HEK293 (cell line): Measurements from ENCODE around the gene ELF1.
"Not testable (repeated sequence)": the region's sequence is repeated elsewhere in the genome, so short reads cannot be mapped to it uniquely, and the experiment has no call there.

Experiments used
- SALL2 ChIP-seq: fragments of 450-650 bp; formaldehyde crosslinking; IDR thresholded peaks from 2 replicates; pipeline ENCODE4 v1.5.0; 2017; ENCODE audit warnings: missing biosample characterization, mild to moderate bottlenecking, missing genetic modification characterization, borderline replicate concordance
- SCRT1 ChIP-seq: fragments of 450-650 bp; formaldehyde crosslinking; IDR thresholded peaks from 2 replicates; pipeline ENCODE4 v1.5.1; 2016; ENCODE audit warnings: missing biosample characterization, missing genetic modification characterization, borderline replicate concordance

- TF ChIP-seq SCRT1, SALL2 (tag by site-specific recombination): not testable (repeated sequence)
These were observed 125.5 kb downstream of the ELF1 start for GRCh38 chr13:40893573-40893972.
